ENCODE measurements around the gene PIP5KL1. TPM values are rescaled to one million over a fixed set of nuclear protein-coding genes. Genes with fewer than 3 reads are reported as not detected.
A peak's percentile ranks its signal among the peaks of the same experiment; 100 is the strongest.

Gene PIP5KL1
- total RNA-seq, 3 donors from 2014 or later = 0.58 to 1.9 (median 1.1) TPM

DNA sequence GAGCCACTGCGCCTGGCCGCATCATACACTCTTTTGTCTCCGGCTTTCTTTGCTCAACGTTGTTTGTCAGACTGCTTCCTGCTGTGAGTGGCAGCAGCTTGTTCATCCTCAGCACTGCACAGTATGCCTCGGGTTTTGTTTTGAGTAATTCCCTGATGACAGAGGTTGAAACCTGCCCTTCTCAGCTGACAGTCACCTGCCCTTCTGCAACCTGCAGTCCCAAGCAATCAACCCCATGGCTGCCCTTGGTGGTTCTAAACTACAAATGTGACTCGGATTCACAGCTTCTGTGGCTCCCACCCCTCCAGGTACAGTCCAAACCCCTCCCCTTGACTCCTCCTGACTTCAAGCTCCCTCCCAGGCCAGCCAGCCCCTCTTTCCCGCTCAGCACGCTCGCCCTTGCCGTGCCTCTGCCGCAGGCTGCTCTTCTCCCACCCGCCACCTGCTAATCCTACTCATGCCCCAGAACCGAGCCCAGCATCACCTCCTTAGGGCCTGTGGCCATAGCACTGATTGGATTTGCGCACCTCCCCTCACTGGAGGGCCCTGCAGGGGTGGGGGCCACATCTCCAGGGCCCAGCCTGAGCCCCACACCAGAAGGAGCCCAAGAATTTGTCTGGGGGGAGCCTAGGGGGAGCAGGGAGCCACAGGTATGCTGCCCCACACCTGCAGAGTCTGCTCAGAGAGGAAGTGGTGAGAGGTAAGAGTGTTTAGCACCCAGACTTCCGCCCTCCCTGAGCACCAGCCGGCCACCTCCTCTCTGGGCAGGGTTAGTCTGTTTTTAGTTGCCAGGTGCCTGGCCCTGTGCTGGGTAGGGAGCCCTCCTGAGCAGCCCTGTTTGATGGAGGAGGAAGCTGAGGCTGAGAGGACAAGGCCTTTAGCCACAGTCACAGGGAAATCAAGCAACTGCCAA is 40.1 kb upstream of the PIP5KL1 start:
- peaks cover 98% of the 10 kb centered on the region for H3K4me1 ChIP-seq (ENCODE audit: low read depth)
- TF ChIP-seq, protein P1, sequence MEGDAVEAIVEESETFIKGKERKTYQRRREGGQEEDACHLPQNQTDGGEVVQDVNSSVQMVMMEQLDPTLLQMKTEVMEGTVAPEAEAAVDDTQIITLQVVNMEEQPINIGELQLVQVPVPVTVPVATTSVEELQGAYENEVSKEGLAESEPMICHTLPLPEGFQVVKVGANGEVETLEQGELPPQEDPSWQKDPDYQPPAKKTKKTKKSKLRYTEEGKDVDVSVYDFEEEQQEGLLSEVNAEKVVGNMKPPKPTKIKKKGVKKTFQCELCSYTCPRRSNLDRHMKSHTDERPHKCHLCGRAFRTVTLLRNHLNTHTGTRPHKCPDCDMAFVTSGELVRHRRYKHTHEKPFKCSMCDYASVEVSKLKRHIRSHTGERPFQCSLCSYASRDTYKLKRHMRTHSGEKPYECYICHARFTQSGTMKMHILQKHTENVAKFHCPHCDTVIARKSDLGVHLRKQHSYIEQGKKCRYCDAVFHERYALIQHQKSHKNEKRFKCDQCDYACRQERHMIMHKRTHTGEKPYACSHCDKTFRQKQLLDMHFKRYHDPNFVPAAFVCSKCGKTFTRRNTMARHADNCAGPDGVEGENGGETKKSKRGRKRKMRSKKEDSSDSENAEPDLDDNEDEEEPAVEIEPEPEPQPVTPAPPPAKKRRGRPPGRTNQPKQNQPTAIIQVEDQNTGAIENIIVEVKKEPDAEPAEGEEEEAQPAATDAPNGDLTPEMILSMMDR (IDR thresholded peaks at IDR 0.05) = no peak
- intact Hi-C loops (cut with DNase I, micrococcal nuclease) = no loop called here
- peak; percentile 38 for ATAC-seq
- no peaks in the 10 kb centered on the region for H3K9me3 ChIP-seq
- no peaks in the 10 kb centered on the region for H3K36me3 ChIP-seq (ENCODE audit: low read depth)
- DNase-seq = peak in 2 of 3 donors; percentile 58 to 82
- no peak overlapping the region for H3K4me3 ChIP-seq

DNA sequence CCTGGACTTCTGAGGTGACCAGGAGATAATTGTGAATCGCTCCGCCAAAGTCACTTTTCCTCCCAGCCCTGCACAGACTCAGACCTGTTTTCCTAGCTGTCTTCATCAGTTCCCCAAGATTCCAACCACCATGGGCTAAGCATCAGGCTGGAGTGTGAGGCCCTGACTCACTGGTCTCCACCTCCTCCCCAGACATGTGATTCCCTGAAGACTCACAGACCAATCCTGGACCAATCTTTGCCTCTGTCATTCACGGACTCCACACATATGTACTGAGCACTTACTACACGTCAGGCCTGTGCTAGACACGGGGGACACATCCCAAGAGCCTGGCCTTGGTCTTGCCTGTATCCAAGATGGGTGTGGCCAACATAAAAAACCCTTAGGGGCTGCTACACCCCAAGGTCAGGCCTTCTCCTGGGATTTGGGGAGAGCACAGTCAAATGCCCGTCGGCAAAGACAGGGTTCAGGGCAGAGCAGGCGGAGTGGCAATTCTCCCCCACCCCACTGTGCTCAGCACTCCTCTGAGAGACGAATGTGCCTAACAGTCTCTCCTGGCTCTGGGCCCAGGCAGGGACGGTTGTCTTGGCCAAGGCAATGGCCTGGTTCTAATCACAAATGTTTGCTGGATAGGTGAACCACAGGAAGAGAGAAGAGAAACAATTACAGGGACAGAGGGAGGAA is 38.3 kb upstream of the PIP5KL1 start:
- no peaks in the 10 kb centered on the region for H3K9me3 ChIP-seq
- no peak overlapping the region for H3K4me3 ChIP-seq
- peak; percentile 64 to 66 (median 66) for DNase-seq
- peaks cover 89% of the 10 kb centered on the region for H3K4me1 ChIP-seq (ENCODE audit: low read depth)
- peak; percentile 8 for ATAC-seq
- TF ChIP-seq, protein P1 (IDR thresholded peaks at IDR 0.05) = no peak
- H3K36me3 ChIP-seq (ENCODE audit: low read depth) = no peaks in the 10 kb centered on the region
- intact Hi-C loops (cut with DNase I, micrococcal nuclease) = no loop called here

DNA sequence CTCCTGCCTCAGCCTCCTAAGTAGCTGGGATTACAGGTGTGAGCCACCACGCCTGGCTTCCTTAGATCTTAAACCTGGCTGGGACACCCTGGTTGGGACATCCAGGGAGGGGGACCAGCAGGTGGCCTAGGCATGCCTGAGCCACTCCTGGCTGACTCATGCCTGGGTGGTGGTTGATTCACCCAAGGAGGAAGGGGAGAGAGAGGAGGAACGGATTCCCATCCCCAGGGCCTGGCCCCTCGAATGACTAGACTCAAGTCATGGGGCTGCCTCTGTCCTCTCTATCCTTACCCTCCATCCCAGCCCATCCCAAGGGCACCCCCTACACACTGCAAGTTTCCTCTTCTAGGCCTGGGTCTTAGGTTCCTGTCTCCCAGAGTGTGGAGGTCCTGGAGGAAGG is 37.5 kb upstream of the PIP5KL1 start:
- DNase-seq (peak; percentile 66 to 86 (median 78)), ATAC-seq (peak; percentile 66)
- Histone ChIP-seq H3K9me3 (no peaks in the 10 kb centered on the region), H3K4me3 (no peak overlapping the region), H3K36me3 (ENCODE audit: low read depth) (no peaks in the 10 kb centered on the region), H3K4me1 (ENCODE audit: low read depth) (peaks cover 88% of the 10 kb centered on the region)
- intact Hi-C loops (cut with DNase I, micrococcal nuclease) = no loop called here
- TF ChIP-seq, protein P1 (IDR thresholded peaks at IDR 0.05) = no peak

DNA sequence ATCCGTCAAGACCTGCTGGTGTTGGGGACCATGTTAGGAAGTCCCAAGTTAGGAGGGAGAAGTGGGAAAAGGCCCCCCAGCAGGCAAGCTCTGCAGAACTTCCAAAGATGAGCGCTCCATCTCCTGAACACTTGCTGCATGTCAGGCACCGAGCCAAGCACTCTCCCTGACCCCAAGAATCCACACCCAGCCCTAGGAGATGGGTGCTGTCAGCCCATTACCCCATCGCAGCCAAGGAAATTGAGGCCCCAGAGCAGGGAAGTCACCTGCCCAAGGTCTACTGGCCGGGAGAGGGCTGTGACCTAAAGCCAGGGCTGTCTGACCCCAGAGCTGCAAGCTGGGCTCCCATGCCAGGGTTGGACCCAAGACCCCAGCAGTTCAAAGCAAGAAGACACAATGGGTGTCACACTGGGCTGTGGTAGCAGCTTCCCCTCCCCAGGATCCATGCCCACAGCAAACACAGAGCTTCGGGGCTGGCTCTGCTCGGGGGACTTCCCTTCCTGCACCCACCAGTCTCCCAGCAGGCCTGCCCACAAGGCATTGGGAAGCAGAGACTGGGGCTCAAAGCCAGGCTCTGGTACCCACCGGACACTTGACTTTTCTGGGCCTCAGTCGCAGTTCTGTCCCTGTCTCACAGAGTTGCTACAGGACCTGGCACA is 36.7 kb upstream of the PIP5KL1 start:
- H3K9me3 ChIP-seq = no peaks in the 10 kb centered on the region
- H3K4me3 ChIP-seq = no peak overlapping the region
- no peaks in the 10 kb centered on the region for H3K36me3 ChIP-seq (ENCODE audit: low read depth)
- TF ChIP-seq, protein P1 (IDR thresholded peaks at IDR 0.05) = no peak
- H3K4me1 ChIP-seq (ENCODE audit: low read depth) = peaks cover 82% of the 10 kb centered on the region
- intact Hi-C loops (cut with DNase I, micrococcal nuclease) = no loop called here
- DNase-seq (peak in 2 of 3 donors; percentile 50 to 54), ATAC-seq (no peak)

DNA sequence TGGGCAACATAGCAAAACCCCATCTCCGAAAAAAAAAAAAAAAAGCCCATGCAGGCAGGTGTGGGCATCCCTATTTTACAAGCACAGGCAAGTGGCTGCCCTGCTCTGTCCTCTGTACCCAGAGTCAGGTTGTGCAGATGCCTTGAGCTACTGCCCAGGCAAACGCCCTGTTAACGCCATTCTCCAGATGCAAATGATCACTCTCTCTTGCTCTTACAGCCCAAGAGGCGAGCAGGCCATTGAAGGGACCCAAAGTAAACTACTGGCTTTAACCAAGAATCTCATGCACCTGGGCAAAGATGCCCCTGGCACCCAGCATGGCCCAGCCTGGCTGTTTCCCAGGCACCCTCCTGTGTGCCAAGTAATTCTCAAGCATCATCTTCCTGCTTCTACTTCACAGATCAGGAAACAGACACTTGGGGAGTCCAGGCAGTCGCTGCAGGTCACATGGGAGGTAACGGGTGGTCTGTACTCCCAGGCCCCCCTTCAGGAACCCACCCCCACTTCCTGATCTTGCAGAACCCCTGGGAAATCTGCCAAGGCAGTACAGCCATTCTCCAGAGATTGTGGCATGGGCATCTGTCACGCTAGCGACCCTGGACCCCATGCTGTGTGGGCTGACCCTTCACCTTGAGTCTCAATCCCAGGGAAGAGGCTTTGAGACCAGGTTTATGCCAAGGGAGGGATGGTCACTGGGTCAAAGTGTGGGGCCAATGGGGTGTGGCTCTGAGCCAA is 36.0 kb upstream of the PIP5KL1 start:
- no peaks in the 10 kb centered on the region for H3K9me3 ChIP-seq
- TF ChIP-seq, protein P1 (IDR thresholded peaks at IDR 0.05) = no peak
- intact Hi-C loops (cut with DNase I, micrococcal nuclease) = no loop called here
- ATAC-seq (no peak), DNase-seq (peak in 2 of 3 donors; percentile 45 to 53)
- no peak overlapping the region for H3K4me3 ChIP-seq
- H3K36me3 ChIP-seq (ENCODE audit: low read depth) = no peaks in the 10 kb centered on the region
- H3K4me1 ChIP-seq (ENCODE audit: low read depth) = peaks cover 75% of the 10 kb centered on the region

Measured in mucosa of descending colon (tissue), 3 donors.